HepG2 (cell line): ENCODE data around the gene CHD9.

ENCODE experiments used
- GATAD2A ChIP-seq: IDR thresholded peaks from 2 replicates; pipeline ENCODE4 v1.6.1; 2016
- JUN ChIP-seq: sonication (generic); formaldehyde crosslinking; IDR thresholded peaks from 2 replicates; pipeline ENCODE4 v1.4.0; 2020; ENCODE audit warnings: mild to moderate bottlenecking, missing genetic modification reagents
- KAT8 ChIP-seq: IDR thresholded peaks from 2 replicates; pipeline ENCODE4 v1.6.1; 2016; ENCODE audit warnings: missing genetic modification reagents, missing compliant biosample characterization
- KDM1A ChIP-seq: IDR thresholded peaks from 2 replicates; pipeline ENCODE4 v1.6.1; 2016; ENCODE audit warnings: missing compliant biosample characterization
- POLR2A ChIP-seq, 2 experiments: IDR thresholded peaks; 2 replicates each; pipeline ENCODE4 v1.6.1; 2011; ENCODE audit warnings: low read depth in 2 of 2, low read length in 2 of 2, mild to moderate bottlenecking in 1 of 2, moderate library complexity in 1 of 2; ENCODE audit not compliant: insufficient read depth in 1 of 2
- RFX5 ChIP-seq: IDR thresholded peaks from 2 replicates; pipeline ENCODE4 v1.6.1; 2011; ENCODE audit warnings: low read depth, low read length, improper control_type of control experiment
- ZNF232 ChIP-seq: sonication (generic); formaldehyde crosslinking; IDR thresholded peaks from 2 replicates; pipeline ENCODE4 v1.4.0; 2020; ENCODE audit warnings: missing genetic modification reagents, borderline replicate concordance
- ZNF333 ChIP-seq: sonication (generic); formaldehyde crosslinking; IDR thresholded peaks from 2 replicates; pipeline ENCODE4 v1.4.0; 2020; ENCODE audit warnings: mild to moderate bottlenecking, missing genetic modification reagents, borderline replicate concordance
- ZNF354B ChIP-seq: sonication (generic); formaldehyde crosslinking; IDR thresholded peaks from 2 replicates; pipeline ENCODE4 v1.8.0; 2022; ENCODE audit warnings: mild to moderate bottlenecking, missing genetic modification reagents
- ZNF567 ChIP-seq: sonication (generic); formaldehyde crosslinking; IDR thresholded peaks from 2 replicates; pipeline ENCODE4 v1.8.1; 2023; ENCODE audit warnings: mild to moderate bottlenecking, missing genetic modification reagents, borderline replicate concordance
- ZNF598 ChIP-seq: sonication (generic); formaldehyde crosslinking; IDR thresholded peaks from 2 replicates; pipeline ENCODE4 v1.5.1; 2020; ENCODE audit warnings: mild to moderate bottlenecking, missing genetic modification reagents, borderline replicate concordance
- TF ChIP-seq, protein P1 (sequence below): sonication (generic); formaldehyde crosslinking; IDR thresholded peaks from 2 replicates; pipeline ENCODE4 v1.8.0; 2022; ENCODE audit warnings: mild to moderate bottlenecking, missing genetic modification reagents
- TF ChIP-seq, protein P2 (sequence below): sonication (generic); formaldehyde crosslinking; IDR thresholded peaks from 2 replicates; pipeline ENCODE4 v1.5.0; 2020; ENCODE audit warnings: mild to moderate bottlenecking, missing genetic modification reagents, moderate library complexity

DNA sequence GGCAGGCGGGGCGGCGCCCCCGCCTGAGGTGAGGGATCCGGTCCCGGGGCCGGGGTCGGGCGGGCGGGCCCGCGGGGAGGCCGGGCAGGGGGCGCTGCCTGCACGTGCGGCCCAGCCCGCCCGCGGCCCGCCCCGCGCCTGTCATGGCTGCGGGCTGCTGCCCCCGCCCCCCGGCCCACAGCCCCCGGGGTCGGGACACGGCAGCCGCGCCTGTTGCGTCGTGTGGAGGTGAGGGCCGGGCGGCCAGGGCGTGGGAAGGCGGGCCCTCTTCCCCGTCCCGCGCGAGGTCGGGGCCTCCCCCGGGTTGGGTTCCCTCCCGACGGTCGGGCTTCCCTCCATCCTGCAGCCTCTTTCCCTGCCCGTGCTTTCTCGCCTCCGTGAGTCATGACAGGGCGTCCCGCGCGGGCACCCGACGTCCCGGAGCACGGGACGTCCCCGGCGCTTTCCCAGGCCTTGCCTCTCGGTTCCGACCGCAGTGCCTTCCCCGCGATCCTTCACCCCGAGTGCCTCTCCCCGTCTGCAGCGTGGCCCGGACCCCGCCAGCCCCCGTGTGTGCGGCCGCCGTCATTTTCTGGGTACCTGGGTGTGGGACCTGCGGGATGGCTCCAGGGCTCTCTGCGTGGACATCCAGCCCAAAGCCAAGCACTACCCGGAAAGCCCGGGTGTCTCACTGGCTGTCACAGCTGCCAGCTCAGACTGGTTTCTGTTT lies 76.7 kb downstream of the CHD9 start:
- TF ChIP-seq ZNF333 (CRISPR knock-in tag) (no peak), POLR2A (IDR thresholded peaks at IDR 0.05; ENCODE audit: insufficient read depth in 1 of 2, low read depth in 2 of 2, low read length in 2 of 2) (peak in 1 of 2 experiments; percentile 35; a peak in 1 of 4 replicates), KDM1A (no peak), ZNF232 (peak; percentile 54; the same call in 1 of the 2 replicates), JUN (CRISPR knock-in tag) (no peak), KAT8 (no peak), GATAD2A (CRISPR knock-in tag) (no peak), RFX5 (no peak), ZNF598 (CRISPR knock-in tag) (0 out of 2 replicates have a peak, but pooled peaks have one; percentile 43), ZNF567 (no peak), ZNF354B (CRISPR knock-in tag) (no peak)
- TF ChIP-seq, protein P1, sequence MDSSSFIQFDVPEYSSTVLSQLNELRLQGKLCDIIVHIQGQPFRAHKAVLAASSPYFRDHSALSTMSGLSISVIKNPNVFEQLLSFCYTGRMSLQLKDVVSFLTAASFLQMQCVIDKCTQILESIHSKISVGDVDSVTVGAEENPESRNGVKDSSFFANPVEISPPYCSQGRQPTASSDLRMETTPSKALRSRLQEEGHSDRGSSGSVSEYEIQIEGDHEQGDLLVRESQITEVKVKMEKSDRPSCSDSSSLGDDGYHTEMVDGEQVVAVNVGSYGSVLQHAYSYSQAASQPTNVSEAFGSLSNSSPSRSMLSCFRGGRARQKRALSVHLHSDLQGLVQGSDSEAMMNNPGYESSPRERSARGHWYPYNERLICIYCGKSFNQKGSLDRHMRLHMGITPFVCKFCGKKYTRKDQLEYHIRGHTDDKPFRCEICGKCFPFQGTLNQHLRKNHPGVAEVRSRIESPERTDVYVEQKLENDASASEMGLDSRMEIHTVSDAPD (CRISPR knock-in tag) = no peak
- TF ChIP-seq, protein P2, sequence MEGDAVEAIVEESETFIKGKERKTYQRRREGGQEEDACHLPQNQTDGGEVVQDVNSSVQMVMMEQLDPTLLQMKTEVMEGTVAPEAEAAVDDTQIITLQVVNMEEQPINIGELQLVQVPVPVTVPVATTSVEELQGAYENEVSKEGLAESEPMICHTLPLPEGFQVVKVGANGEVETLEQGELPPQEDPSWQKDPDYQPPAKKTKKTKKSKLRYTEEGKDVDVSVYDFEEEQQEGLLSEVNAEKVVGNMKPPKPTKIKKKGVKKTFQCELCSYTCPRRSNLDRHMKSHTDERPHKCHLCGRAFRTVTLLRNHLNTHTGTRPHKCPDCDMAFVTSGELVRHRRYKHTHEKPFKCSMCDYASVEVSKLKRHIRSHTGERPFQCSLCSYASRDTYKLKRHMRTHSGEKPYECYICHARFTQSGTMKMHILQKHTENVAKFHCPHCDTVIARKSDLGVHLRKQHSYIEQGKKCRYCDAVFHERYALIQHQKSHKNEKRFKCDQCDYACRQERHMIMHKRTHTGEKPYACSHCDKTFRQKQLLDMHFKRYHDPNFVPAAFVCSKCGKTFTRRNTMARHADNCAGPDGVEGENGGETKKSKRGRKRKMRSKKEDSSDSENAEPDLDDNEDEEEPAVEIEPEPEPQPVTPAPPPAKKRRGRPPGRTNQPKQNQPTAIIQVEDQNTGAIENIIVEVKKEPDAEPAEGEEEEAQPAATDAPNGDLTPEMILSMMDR (CRISPR knock-in tag) = no peak; the same call in 1 of the 2 replicates
